ENCODE data around the gene TPMT. TPM values are rescaled to one million over a fixed set of nuclear protein-coding genes. Genes with fewer than 3 reads are reported as not detected.

The TPMT gene
- total RNA-seq, 1 donor from 2014 or later, result 8.2 TPM

- no peak for FAIRE-seq
- no peak for DNase-seq (ENCODE audit: low spot score in 2 of 2)
Measured at GRCh38 chr6:18119236-18119635, 35.6 kb downstream of the TPMT start.

DNA sequence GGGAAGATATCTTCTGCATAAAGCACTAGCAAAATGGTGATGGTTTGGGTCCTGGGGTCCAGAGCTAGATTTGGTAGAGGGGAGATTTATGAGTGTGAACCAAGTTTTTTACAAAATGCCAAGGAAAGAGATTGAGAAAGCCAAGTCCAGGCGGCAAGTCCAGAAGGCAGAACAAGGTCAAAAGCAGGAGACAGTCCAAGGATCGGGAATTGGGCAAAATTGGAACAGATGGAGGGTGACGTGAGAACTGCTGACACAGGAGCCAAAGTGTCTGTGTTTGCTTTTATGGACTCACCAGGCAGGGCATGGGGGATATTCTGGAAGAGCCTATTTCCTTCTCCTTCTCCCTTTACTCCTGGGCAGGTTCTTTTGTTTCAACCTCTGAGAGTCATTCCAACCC is 36.5 kb downstream of the TPMT start:
- DNase-seq (ENCODE audit: low spot score in 2 of 2), result no peak
- FAIRE-seq, result no peak

DNA sequence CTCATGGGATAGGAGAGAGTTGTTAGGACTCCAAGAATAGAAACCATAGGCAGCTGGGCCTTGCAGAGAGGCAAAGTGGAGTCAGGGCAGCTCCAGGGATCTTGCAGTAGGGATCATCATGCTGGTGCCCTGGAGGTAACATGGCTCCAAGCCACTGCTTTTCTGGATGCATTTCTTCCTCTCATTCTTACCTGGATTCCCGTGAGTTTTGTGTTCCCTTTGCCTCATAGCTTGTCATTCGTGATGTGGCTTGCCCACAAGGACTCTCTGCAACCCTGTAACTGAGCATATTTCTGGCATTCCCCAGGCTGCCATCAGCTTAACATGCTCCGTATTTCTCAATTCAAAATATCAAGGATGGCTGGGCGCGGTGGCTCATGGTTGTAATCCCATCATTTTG is 37.7 kb downstream of the TPMT start:
- DNase-seq (ENCODE audit: low spot score in 2 of 2), result no peak
- FAIRE-seq, result no peak

DNA sequence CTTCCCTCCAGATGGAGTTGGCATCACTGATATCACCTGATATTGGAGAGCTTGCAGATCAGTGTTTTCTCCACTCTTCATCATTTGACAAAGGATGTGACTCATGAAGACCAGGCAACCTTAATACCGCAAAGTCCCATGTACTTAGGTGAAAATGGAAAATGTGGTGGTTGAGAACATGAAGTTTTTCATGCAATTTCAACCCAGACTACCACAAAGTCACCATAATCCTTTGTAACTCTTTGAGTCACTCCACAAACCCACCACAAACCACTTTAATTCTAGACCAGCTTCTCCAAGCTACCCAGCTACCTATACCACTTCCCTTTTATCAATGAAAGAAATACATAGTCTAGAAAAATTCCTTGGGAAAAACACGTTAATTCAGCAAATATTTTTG is 39.5 kb downstream of the TPMT start:
- DNase-seq (ENCODE audit: low spot score in 2 of 2), result no peak
- no peak for FAIRE-seq

GRCh38 chr6:18110162-18110561 is 44.7 kb downstream of the TPMT start:
- DNase-seq (ENCODE audit: low spot score in 2 of 2) (no peak), FAIRE-seq (no peak)

- no peak for DNase-seq (ENCODE audit: low spot score in 2 of 2)
- no peak for FAIRE-seq
Measured at GRCh38 chr6:18107061-18107460, 47.8 kb downstream of the TPMT start.

- DNase-seq (ENCODE audit: low spot score in 2 of 2) (no peak), FAIRE-seq (no peak)
Measured at GRCh38 chr6:18102783-18103509, 51.9 kb downstream of the TPMT start.

DNA sequence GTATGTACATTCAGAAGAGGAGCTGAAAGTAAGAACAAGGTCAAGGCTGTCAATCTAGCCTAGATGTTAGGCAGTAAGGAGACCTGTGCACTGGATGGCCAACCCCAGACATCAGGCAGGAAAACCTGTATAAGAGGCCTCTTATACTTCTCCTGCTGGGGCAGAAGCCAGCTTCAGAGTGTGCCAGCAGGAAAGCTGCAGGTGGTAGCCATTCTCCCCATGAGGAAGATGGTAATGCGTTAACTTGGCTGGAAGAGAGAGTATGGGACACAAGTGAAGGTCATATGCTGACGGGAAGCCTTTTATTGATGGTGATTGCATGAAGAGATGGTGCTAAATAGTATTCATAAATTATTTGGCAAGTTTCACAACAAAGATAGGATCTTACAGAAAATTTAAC is 53.0 kb downstream of the TPMT start:
- FAIRE-seq (no peak), DNase-seq (ENCODE audit: low spot score in 2 of 2) (no peak)

DNA sequence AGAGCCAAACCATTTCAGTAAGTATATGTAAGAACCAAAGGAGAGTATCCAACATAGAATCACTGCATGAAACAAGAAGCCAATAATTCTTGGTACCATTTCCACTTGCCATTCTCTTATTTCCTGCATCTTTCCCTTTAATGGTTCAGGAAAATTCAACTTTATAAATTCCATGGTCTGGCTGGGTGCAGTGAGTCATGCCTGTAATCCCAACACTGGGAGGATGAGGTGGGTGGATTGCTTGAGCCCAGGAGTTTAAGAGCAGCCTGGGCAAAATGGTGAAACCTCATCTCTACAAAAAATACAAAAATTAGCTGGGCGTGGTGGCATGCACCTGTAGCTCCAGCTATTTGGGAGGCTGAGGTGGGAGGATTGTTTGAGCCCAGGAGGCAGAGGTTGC is 53.6 kb downstream of the TPMT start:
- DNase-seq (ENCODE audit: low spot score in 2 of 2) (no peak), FAIRE-seq (no peak)

GRCh38 chr6:18100296-18100695 is 54.6 kb downstream of the TPMT start:
- peak in 1 of 2 donors; percentile 24 for DNase-seq (ENCODE audit: low spot score in 2 of 2)
- no peak for FAIRE-seq

GRCh38 chr6:18099511-18099910 is 55.4 kb downstream of the TPMT start:
- DNase-seq (ENCODE audit: low spot score in 2 of 2) (no peak), FAIRE-seq (no peak)

GRCh38 chr6:18096423-18096822 is 58.5 kb downstream of the TPMT start:
- FAIRE-seq, result no peak
- no peak for DNase-seq (ENCODE audit: low spot score in 2 of 2)

DNA sequence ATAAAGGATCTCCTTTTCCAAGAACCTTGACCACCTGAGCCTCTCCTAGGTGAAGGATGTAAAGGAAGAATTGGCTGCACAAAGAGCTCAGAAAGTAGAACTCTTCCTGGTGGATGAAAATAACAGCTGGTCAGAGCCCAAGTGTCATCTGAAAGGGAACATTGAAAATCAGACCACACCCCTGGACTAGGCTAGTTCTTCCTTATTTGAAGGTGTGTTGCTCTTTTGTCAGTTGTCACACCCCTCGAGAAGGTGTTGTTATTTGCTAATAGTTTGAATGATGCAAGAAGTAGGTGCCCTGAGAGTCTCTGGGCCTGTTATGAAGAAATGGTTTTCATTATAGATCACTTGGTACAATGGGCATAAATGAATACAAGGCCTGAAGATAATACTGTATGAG is 63.5 kb downstream of the TPMT start:
- no peak for FAIRE-seq

DNA sequence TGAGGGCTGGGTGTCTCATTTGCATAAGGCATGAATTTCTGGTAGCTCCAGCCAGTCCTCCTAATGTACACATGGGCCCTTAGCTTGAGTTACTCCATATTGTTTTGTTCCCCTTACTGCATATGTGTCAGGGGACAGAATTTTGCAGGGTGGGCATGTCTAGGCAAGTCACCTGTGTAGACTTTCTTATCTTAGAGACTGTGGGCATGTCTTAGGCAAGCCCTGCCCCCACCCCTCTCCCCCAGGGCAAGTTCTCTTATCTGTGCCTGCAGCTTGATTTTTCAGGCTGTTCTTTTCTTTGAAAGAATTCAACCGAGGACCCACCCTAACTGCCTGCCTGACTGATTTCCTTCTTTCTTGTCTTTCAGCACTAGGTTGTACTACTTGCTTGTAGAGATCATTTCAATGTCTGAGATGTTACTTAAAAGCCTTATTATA is 64.5 kb downstream of the TPMT start:
- no peak for FAIRE-seq
- no peak for DNase-seq (ENCODE audit: low spot score in 2 of 2)

More for the DNA sequence above, 63.5 kb downstream of the TPMT start:
- DNase-seq (ENCODE audit: low spot score in 2 of 2), result no peak

- FAIRE-seq, result no peak
- DNase-seq (ENCODE audit: low spot score in 2 of 2), result no peak
Measured at GRCh38 chr6:18088419-18089296, 66.2 kb downstream of the TPMT start.

DNA sequence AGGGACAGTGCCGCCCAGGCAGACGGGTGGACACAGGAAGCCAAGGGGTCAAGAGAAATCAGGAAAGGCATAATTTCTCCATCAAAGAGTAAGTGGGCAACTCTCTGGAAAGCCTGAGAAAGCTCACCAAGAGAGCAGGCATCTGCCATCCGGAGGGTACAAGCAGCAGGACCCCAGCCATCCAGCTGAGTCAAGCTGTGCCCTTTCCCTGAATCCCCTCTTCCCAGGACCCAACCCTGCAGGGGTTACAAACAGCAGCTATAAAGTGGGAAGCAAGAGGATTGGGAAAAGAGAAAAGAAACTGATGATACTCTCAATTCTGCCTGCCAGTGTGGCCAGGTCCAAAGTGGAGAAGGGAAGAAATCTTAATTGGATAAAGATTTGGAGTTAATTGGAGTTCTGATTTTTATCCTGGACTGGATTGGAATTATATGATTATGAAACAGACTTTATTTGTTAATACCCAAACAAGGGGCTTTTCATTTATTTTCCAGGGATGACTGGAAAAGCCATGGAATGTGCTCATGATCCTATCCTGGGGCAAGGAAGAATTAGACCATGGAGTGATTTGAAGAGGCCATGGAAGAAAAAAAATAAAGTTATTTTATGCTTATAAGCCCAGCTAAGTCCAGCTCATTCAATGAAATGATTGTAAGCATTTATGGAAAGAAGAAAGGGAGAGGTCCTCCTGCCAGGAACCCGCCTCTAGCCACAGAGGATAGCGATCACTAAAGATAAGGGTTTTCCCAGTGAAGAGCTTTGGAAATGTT is 67.3 kb downstream of the TPMT start:
- no peak for FAIRE-seq
- no peak for DNase-seq (ENCODE audit: low spot score in 2 of 2)

DNA sequence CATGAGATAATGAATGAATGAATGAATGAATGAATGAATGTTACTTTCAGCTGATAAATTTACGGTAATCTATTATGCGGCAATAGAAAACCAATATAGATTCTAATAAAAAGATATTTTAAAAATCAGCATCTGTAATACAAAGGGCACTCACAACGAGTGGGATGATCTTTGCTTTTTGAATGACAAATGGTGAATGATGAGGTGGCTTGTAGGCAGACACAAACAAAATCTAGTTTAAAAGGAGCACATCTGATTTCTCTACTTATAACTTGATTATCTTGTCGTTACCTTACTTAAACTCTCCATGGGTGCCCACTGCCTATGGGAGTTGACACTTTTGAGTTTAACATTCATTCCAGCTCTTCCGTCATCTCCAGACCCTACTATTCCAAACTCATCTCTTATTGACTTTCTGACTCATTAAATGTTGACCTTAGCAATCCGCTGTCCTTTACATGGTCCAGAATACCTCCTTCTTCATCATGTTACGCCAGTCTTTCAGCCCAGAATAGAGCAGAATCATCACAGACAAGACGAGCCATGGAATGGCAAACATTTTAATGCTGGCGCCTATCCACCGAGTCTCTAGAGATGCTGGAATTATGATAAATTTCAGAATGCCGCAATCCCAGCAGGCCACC is 73.7 kb downstream of the TPMT start:
- DNase-seq (ENCODE audit: low spot score in 2 of 2), result no peak
- no peak for FAIRE-seq

GRCh38 chr6:18080544-18080943 is 74.3 kb downstream of the TPMT start:
- DNase-seq (ENCODE audit: low spot score in 2 of 2), result no peak
- FAIRE-seq, result no peak

DNA sequence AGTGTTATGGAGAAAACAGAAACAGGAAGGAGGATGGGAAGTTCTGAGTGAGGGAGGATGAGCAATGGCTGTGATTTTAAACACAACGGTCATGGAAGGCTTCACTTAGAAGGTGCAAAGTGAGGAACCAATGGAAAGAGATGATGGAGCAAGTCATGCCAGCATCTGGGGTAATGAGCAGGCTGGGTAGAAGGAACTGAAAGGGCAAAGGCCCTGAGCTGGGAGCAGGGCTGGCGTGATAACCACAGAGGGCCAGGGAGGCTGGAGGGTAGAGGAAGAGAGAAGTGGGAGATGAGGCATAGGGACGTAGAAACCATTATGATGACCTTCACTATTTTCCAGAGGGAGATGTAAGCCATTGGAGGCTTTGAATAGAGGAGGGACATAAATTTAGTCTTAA is 76.0 kb downstream of the TPMT start:
- FAIRE-seq (no peak), DNase-seq (ENCODE audit: low spot score in 2 of 2) (no peak)

Measured in frontal cortex (tissue), 4 donors.